RWPE2 (cell line): ENCODE measurements around the gene P2RY1.
"Not testable (repeated sequence)": the region's sequence is repeated elsewhere in the genome, so short reads cannot be mapped to it uniquely, and the experiment has no call there.

ENCODE experiments used
- ATAC-seq: fragments of 200-7000 bp; cut with Tn5 transposase; 3 replicates; pipeline ENCODE4 v1.9.1; 2021; ENCODE audit warnings: low read depth
- DNase-seq: peaks from one replicate; pipeline ENCODE4 v3.0.0-alpha.2; 2020; ENCODE audit warnings: low spot score
- H3K27ac ChIP-seq: fragments of 450-650 bp; 2 replicates; pipeline ENCODE4 v1.5.1; 2017; ENCODE audit warnings: mild to moderate bottlenecking; ENCODE audit not compliant: poor library complexity, severe bottlenecking
- H3K27me3 ChIP-seq: fragments of 250-450 bp; sonication (Bioruptor Pico); 2 replicates; pipeline ENCODE4 v1.5.1; 2021; ENCODE audit warnings: mild to moderate bottlenecking, moderate library complexity; ENCODE audit not compliant: insufficient read depth, poor library complexity, severe bottlenecking
- H3K36me3 ChIP-seq: fragments of 250-450 bp; sonication (Bioruptor Pico); 2 replicates; pipeline ENCODE4 v1.5.1; 2020; ENCODE audit warnings: low read depth, mild to moderate bottlenecking, moderate library complexity
- H3K4me1 ChIP-seq: fragments of 250-450 bp; sonication (Bioruptor Pico); 2 replicates; pipeline ENCODE4 v1.5.1; 2021; ENCODE audit warnings: mild to moderate bottlenecking, moderate library complexity; ENCODE audit not compliant: insufficient read depth, poor library complexity, severe bottlenecking
- H3K4me3 ChIP-seq: fragments of 250-450 bp; sonication (Bioruptor Pico); 2 replicates; pipeline ENCODE4 v1.5.1; 2021; ENCODE audit warnings: mild to moderate bottlenecking, moderate library complexity; ENCODE audit not compliant: severe bottlenecking
- H3K9me3 ChIP-seq: fragments of 250-450 bp; sonication (Bioruptor Pico); 2 replicates; pipeline ENCODE4 v1.5.1; 2021; ENCODE audit warnings: mild to moderate bottlenecking, moderate library complexity; ENCODE audit not compliant: severe bottlenecking
- CTCF ChIP-seq: fragments of 450-650 bp; IDR thresholded peaks from one replicate; pipeline ENCODE4 v1.5.1; 2017; ENCODE audit warnings: mild to moderate bottlenecking, moderate library complexity; ENCODE audit not compliant: poor library complexity, severe bottlenecking

The P2RY1 gene

DNA sequence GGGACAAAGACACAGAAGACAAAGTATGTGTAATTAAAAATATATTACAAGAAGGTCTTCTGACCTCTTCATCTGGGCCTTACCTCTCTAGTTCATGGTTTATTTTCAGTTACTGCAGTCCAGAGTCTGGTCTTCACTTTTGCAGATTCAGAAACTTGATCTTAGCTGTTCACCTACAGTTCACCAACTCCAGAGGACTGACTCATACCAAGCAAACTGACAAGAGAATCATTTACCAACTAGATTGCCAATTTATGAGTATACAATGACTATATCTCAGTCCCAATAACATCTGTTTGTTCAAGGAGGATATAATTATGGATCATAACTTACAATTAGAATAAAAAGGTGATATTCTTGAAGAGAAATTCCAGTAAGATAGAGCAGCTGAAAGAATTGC, 9.0 kb downstream of the P2RY1 start:
- Histone ChIP-seq H3K27ac (no peak overlapping the region), H3K4me1 (no peaks in the 10 kb centered on the region), H3K4me3 (no peak overlapping the region), H3K36me3 (no peaks in the 10 kb centered on the region), H3K27me3 (peaks cover 2% of the 10 kb centered on the region), H3K9me3 (no peaks in the 10 kb centered on the region)
- DNase-seq (no peak), ATAC-seq (no peak)
- TF ChIP-seq CTCF = no peak

GRCh38 chr3:152846572-152847202, 11.8 kb downstream of the P2RY1 start:
- ATAC-seq, H3K4me1 ChIP-seq, H3K27me3 ChIP-seq, H3K4me3 ChIP-seq, DNase-seq, H3K27ac ChIP-seq, H3K9me3 ChIP-seq, H3K36me3 ChIP-seq: not testable (repeated sequence)

GRCh38 chr3:152847599-152847998, 12.7 kb downstream of the P2RY1 start:
- H3K27ac ChIP-seq, H3K4me1 ChIP-seq, H3K9me3 ChIP-seq, H3K4me3 ChIP-seq, H3K36me3 ChIP-seq, DNase-seq, ATAC-seq, H3K27me3 ChIP-seq: not testable (repeated sequence)

DNA sequence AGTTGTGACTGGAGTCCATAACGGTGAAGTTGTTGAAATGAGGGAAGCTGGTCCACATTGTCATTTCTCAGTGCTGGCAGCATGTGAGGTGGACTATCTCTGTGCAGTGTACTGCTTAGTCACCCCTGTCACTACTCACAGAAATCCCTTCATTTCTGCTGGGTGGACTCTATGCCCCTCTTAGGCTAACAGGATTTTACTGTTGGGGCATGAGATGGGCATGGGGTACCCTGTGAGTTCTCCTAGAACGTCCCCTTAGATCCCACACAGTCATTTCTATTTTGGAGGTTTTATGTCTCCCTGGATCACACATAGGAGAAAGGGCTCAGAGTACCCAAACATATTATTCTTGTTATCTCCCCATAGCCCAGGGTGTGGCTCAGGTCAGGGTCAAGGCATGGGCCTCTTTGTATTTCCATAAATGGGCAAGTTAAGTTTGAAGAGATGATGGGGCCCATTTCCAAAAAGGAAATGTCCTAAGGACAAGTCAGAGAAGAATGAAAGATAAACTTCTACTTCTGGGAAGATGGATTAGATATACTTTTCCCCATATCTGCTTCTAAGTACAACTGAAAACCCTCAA, 15.2 kb downstream of the P2RY1 start:
- Histone ChIP-seq H3K4me3 (no peak overlapping the region), H3K36me3 (no peaks in the 10 kb centered on the region), H3K27me3 (no peaks in the 10 kb centered on the region), H3K27ac (no peak overlapping the region), H3K9me3 (no peaks in the 10 kb centered on the region), H3K4me1 (peaks cover 8% of the 10 kb centered on the region)
- ATAC-seq = no peak
- DNase-seq = no peak
- TF ChIP-seq CTCF = no peak

- Histone ChIP-seq H3K27ac (no peak overlapping the region), H3K4me3 (no peak overlapping the region), H3K4me1 (peaks cover 8% of the 10 kb centered on the region), H3K27me3 (no peaks in the 10 kb centered on the region), H3K9me3 (no peaks in the 10 kb centered on the region), H3K36me3 (no peaks in the 10 kb centered on the region)
- no peak for DNase-seq
- no peak for TF ChIP-seq CTCF
- no peak for ATAC-seq
These were observed 18.3 kb downstream of the P2RY1 start for GRCh38 chr3:152853196-152853595.

DNA sequence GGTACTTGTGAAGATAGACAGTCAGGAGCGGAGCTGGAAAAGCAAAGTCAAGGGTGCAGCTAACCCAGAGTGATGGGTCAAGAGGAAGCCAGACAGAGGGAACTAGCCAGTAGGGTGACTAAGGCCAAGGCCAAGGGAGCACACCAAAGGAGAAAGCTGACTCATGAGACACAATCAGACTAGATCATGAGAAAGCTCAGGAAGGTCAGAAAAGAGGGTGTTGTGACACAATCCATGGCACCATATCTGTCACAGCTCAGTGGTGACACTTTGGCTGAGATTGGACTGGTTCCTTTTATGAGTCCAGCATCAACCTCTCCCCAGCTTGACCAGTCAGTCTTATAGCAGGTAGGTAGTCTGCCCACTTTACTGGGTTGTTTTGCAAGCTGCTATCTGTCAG, 22.2 kb downstream of the P2RY1 start:
- Histone ChIP-seq H3K4me3 (no peak overlapping the region), H3K9me3 (no peaks in the 10 kb centered on the region), H3K27ac (no peak overlapping the region), H3K27me3 (no peaks in the 10 kb centered on the region), H3K4me1 (peaks cover 8% of the 10 kb centered on the region), H3K36me3 (no peaks in the 10 kb centered on the region)
- ATAC-seq = no peak; the same call in 2 of the 3 replicates
- no peak for DNase-seq
- TF ChIP-seq CTCF = no peak
